K562 (cell line): ENCODE results near the gene DUOX2. TPM values are rescaled to one million over a fixed set of nuclear protein-coding genes. Genes with fewer than 3 reads are reported as not detected.

ENCODE experiments used
- ATAC-seq: fragments of 200-7000 bp; cut with Tn5 transposase; 3 replicates; pipeline ENCODE4 v1.9.1; 2020; ENCODE audit warnings: moderate library complexity
- BruUV-seq: library from RNA; stranded (reverse); fragments of 400-500 nt; replicated peaks from 2 replicates; lab custom pipeline; 2021; lab: Mats Ljungman, UMichigan
- CTCF ChIA-PET: fragments of 300-600 bp; formaldehyde crosslinking; extraction: SDS; loops from one replicate; lab custom pipeline; 2021; ENCODE audit warnings: low intra/inter-chr PET ratio; lab: Yijun Ruan, JAX
- POLR2A ChIA-PET: fragments of 300-600, 350-650 bp; sonication (Branson Sonifier 250); formaldehyde crosslinking; extraction: SDS; loops from one replicate; lab custom pipeline; 2021; ENCODE audit warnings: antibody characterized with exemption, inconsistent platforms; lab: Yijun Ruan, JAX
- DNase-seq, 4 experiments: peaks; one replicate each; pipeline versions ENCODE4 v3.0.0 to v3.0.0-alpha.2; 2011 to 2018; ENCODE audit warnings: low spot score in 3 of 4, mixed read lengths in 3 of 4; ENCODE audit errors: extremely low read depth in 1 of 4
- FAIRE-seq: peaks from 2 replicates; lab custom pipeline; 2011; peaks lifted over from hg19 to GRCh38; lab: Jason Lieb, UNC
- H2AFZ ChIP-seq: 2 replicates; pipeline ENCODE4 v1.6.0; 2011; ENCODE audit warnings: low read depth, low read length, control low read depth, inconsistent platforms
- H3K27ac ChIP-seq: fragments of 200-600 bp; 3 replicates; pipeline ENCODE4 v1.8.0; 2011; ENCODE audit warnings: low read depth, mild to moderate bottlenecking, control low read depth, inconsistent platforms, low read length, moderate library complexity, mixed read lengths; ENCODE audit errors: extremely low read depth
- H3K27me3 ChIP-seq, 2 experiments: fragments of 300-600 bp in 1 of 2; 2 replicates in 1 of 2; 3 replicates in 1 of 2; pipeline versions ENCODE4 v1.6.0 to v1.8.0; 2011; ENCODE audit warnings: inconsistent platforms in 2 of 2, low read length in 2 of 2, mild to moderate bottlenecking in 1 of 2, mixed read lengths in 1 of 2, moderate library complexity in 1 of 2; ENCODE audit not compliant: control insufficient read depth in 2 of 2, insufficient read depth in 2 of 2
- H3K36me3 ChIP-seq: fragments of 300-600 bp; 3 replicates; pipeline ENCODE4 v1.8.0; 2011; ENCODE audit warnings: mild to moderate bottlenecking, low read length, inconsistent platforms; ENCODE audit not compliant: control insufficient read depth, insufficient read depth
- H3K4me1 ChIP-seq, 2 experiments: fragments of 200-600 bp in 1 of 2; replicated peaks in 1 of 2; 2 replicates in 1 of 2; 3 replicates in 1 of 2; pipeline versions ENCODE4 v1.5.1 to v1.8.0; 2011; ENCODE audit warnings: inconsistent platforms in 2 of 2, low read length in 2 of 2, mild to moderate bottlenecking in 1 of 2, mixed read lengths in 1 of 2, moderate library complexity in 1 of 2; ENCODE audit not compliant: control insufficient read depth in 2 of 2, insufficient read depth in 2 of 2
- H3K4me2 ChIP-seq: 2 replicates; pipeline ENCODE4 v1.6.1; 2011; ENCODE audit warnings: low read length, control low read depth, inconsistent platforms, mixed read lengths; ENCODE audit not compliant: insufficient read depth
- H3K4me3 ChIP-seq: fragments of 200-600 bp; sonication (generic), shearing (Covaris generic); 2 replicates; pipeline ENCODE4 v1.5.1; 2016; ENCODE audit warnings: control low read depth, inconsistent platforms
- H3K79me2 ChIP-seq: fragments of 200-600 bp; 3 replicates; pipeline ENCODE4 v1.8.0; 2011; ENCODE audit warnings: low read length, inconsistent platforms; ENCODE audit not compliant: control insufficient read depth, insufficient read depth
- H3K9ac ChIP-seq, 2 experiments: 2 replicates each; pipeline versions ENCODE4 v1.6.0 to v1.6.1; 2011; ENCODE audit warnings: low read depth in 2 of 2, low read length in 2 of 2, control low read depth in 1 of 2, inconsistent platforms in 1 of 2, mild to moderate bottlenecking in 1 of 2, mixed read lengths in 1 of 2; ENCODE audit not compliant: insufficient read depth in 1 of 2
- H3K9me1 ChIP-seq: one replicate; pipeline ENCODE4 v1.6.0; 2011; ENCODE audit warnings: inconsistent platforms, mild to moderate bottlenecking, low read length, moderate library complexity; ENCODE audit not compliant: control insufficient read depth, insufficient read depth
- H3K9me3 ChIP-seq: replicated peaks from 2 replicates; pipeline ENCODE4 v1.5.1; 2011; ENCODE audit warnings: low read depth, low read length, inconsistent platforms; ENCODE audit not compliant: control insufficient read depth, insufficient read depth
- H4K20me1 ChIP-seq: replicated peaks from 2 replicates; pipeline ENCODE4 v1.6.1; 2011; ENCODE audit warnings: low read length, inconsistent platforms, mixed read lengths; ENCODE audit not compliant: control insufficient read depth, insufficient read depth
- BCL6 ChIP-seq: fragments of 250-450 bp; sonication (Bioruptor Pico); IDR thresholded peaks from 2 replicates; pipeline ENCODE4 v1.4.0; 2020
- CHD4 ChIP-seq: fragments of 200-600 bp; sonication (generic); IDR thresholded peaks from 3 replicates; pipeline ENCODE4 v1.6.1; 2012; ENCODE audit warnings: low read depth, mild to moderate bottlenecking, mixed read lengths, low read length, inconsistent platforms; ENCODE audit not compliant: insufficient read depth, insufficient replicate concordance, poor library complexity, severe bottlenecking
- NFATC3 ChIP-seq: fragments of 450-650 bp; IDR thresholded peaks from 2 replicates; pipeline ENCODE4 v1.6.1; 2017; ENCODE audit warnings: mild to moderate bottlenecking
- NR2C1 ChIP-seq, 2 experiments: fragments of 450-650 bp; IDR thresholded peaks; 2 replicates each; pipeline ENCODE4 v1.6.1; 2017; ENCODE audit warnings: mild to moderate bottlenecking in 2 of 2, antibody characterized with exemption in 1 of 2, inconsistent platforms in 1 of 2, missing compliant biosample characterization in 1 of 2, missing genetic modification characterization in 1 of 2
- SRSF1 ChIP-seq: fragments of 200-400 bp; formaldehyde crosslinking; IDR thresholded peaks from 2 replicates; pipeline ENCODE4 v1.6.1; 2017; ENCODE audit warnings: mild to moderate bottlenecking, low read depth, low read length, moderate library complexity
- ZNF239 ChIP-seq: fragments of 250-450 bp; sonication (Bioruptor Pico); IDR thresholded peaks from 2 replicates; pipeline ENCODE4 v1.4.0; 2020; ENCODE audit warnings: mild to moderate bottlenecking
- ZNF507 ChIP-seq: conservative IDR thresholded peaks from 2 replicates; pipeline ENCODE4 v1.6.1; 2017; ENCODE audit warnings: missing genetic modification characterization, missing compliant biosample characterization
- WGBS: fragments of 100-300 bp; shearing (Covaris generic); methylation state at CpG from one replicate; pipeline ENCODE4 v1.1.6; 2016; ENCODE audit warnings: low coverage, mixed read lengths; ENCODE audit not compliant: insufficient coverage; ENCODE audit errors: missing lambda C conversion rate; 5-methylcytosine and 5-hydroxymethylcytosine counted together
- in situ Hi-C: fragments of 300-500 bp; cut with MboI; formaldehyde crosslinking; loops from 4 replicates; pipeline ENCODE4 v1.15.0; 2018; ENCODE audit warnings: inconsistent platforms, mixed read lengths
- intact Hi-C: fragments of 100-400 bp; cut with micrococcal nuclease; formaldehyde crosslinking; loops from 2 replicates; pipeline ENCODE4 v1.14.2; 2022
- polyA plus RNA-seq, 8 experiments: library from polyadenylated mRNA; depleted of rRNA in 4 of 8; stranded (reverse) in 5 of 8; unstranded in 3 of 8; fragments of >200 nt; fragmentation: Nextera tagmentation in 2 of 8; fragmentation: Illumina TruSeq in 1 of 8; extraction: Ambion mirVana in 2 of 8; extraction: Trizol in 1 of 8; gene quantifications; 2 replicates each; pipeline versions ENCODE4 v1.2.1 to v1.2.3, GENCODE V29; 2011 to 2014; ENCODE audit warnings: inconsistent platforms in 1 of 8, missing spikeins in 1 of 8
- total RNA-seq, 7 experiments: library from RNA; depleted of rRNA in 6 of 7; stranded (reverse); fragments of >200 nt in 6 of 7; fragmentation: Illumina TruSeq in 2 of 7; extraction: Trizol in 2 of 7; gene quantifications; 2 replicates each; pipeline versions ENCODE4 v1.2.1 to v1.2.3, GENCODE V29; 2011 to 2021; ENCODE audit warnings: low replicate concordance in 1 of 7

DUOX2 gene
- total and polyA plus RNA-seq, 9 of the 15 experiments (the other 6 are each of a cell fraction or from before 2014, with no cell fraction given) = 0.01 to 0.03 (median 0.02) TPM; not detected in 6

GRCh38 chr15:45101749-45102148, 12.2 kb downstream of the DUOX2 start:
- Histone ChIP-seq H3K4me2 (no peak overlapping the region), H3K9ac (0 out of 4 replicates have a peak overlapping the region, but pooled peaks of 1 of the 2 experiments have one; percentile 12), H3K4me3 (no peak overlapping the region), H3K27me3 (peaks cover 9 to 25% of the 10 kb centered on the region in 2 experiments; a peak in 4 of 5 replicates), H3K9me3 (no peaks in the 10 kb centered on the region), H4K20me1 (peaks cover 9% of the 10 kb centered on the region; the same call in 1 of the 2 replicates), H3K36me3 (no peaks in the 10 kb centered on the region), H3K4me1 (no peaks in the 10 kb centered on the region; a peak in 2 of 5 replicates), H3K79me2 (no peaks in the 10 kb centered on the region), H3K9me1 (no peaks in the 10 kb centered on the region), H2AFZ (0 out of 2 replicates have a peak overlapping the region, but pooled peaks have one; percentile 14), H3K27ac (no peak overlapping the region)
- ATAC-seq (no peak), DNase-seq (no peak), FAIRE-seq (no peak)
- WGBS = 22% methylated on average over 12 of the region's 12 CpGs
- in situ Hi-C loops = loop anchor here (25.0 kb wide), 1 partner anchor 139 kb away; the partner anchor contains the start of gene TERB2
- TF ChIP-seq ZNF239 (CRISPR knock-in tag) (peak; percentile 87), ZNF507 (tag) (no peak)
- BruUV-seq = no TSS peak
- ChIA-PET POLR2A (interaction anchor here (1.1 kb wide), 1 partner anchor 8 kb away, joined by 3 read pairs; no protein-coding TSS in a partner anchor), CTCF (no interaction called here)
- intact Hi-C loops = no loop called here

GRCh38 chr15:45100884-45101625, 12.9 kb downstream of the DUOX2 start:
- intact Hi-C loops (no loop called here), in situ Hi-C loops (loop anchor here (25.0 kb wide), 1 partner anchor 139 kb away; the partner anchor contains the start of gene TERB2)
- WGBS = 13% methylated on average over 7 of the region's 7 CpGs
- H3K9me3 ChIP-seq = no peaks in the 10 kb centered on the region
- no peaks in the 10 kb centered on the region for H3K36me3 ChIP-seq
- DNase-seq = no peak
- peaks cover 4 to 21% of the 10 kb centered on the region in 2 experiments; a peak in 4 of 5 replicates for H3K27me3 ChIP-seq
- H3K79me2 ChIP-seq = no peaks in the 10 kb centered on the region
- ChIA-PET CTCF (no interaction called here), POLR2A (interaction anchor here (1.1 kb wide), 1 partner anchor 9 kb away, joined by 3 read pairs; no protein-coding TSS in a partner anchor)
- no peak overlapping the region for H2AFZ ChIP-seq
- H3K4me1 ChIP-seq = no peaks in the 10 kb centered on the region; a peak in 2 of 5 replicates
- FAIRE-seq = no peak
- H3K4me2 ChIP-seq = no peak overlapping the region
- H3K9ac ChIP-seq = no peak overlapping the region
- H3K4me3 ChIP-seq = no peak overlapping the region
- H3K27ac ChIP-seq = no peak overlapping the region
- TF ChIP-seq CHD4 (no peak), BCL6 (CRISPR knock-in tag) (no peak), SRSF1 (no peak), NFATC3 (no peak), NR2C1 (IDR thresholded peaks at IDR 0.05) (no peak), NR2C1 (tag; IDR thresholded peaks at IDR 0.05) (no peak)
- ATAC-seq = no peak
- H4K20me1 ChIP-seq = peaks cover 2% of the 10 kb centered on the region; the same call in 1 of the 2 replicates
- no TSS peak for BruUV-seq
- no peaks in the 10 kb centered on the region for H3K9me1 ChIP-seq
